HG03342 (cell line): ENCODE measurements around the gene GLIS1.

Experiments
- ATAC-seq: cut with Tn5 transposase; IDR thresholded peaks from one replicate; pipeline ENCODE4 v1.9.1; 2021; ENCODE audit warnings: mild to moderate bottlenecking, moderate library complexity; ENCODE audit not compliant: unreplicated experiment

GLIS1 gene

GRCh38 chr1:53502641-53503432 lies 236.1 kb downstream of the GLIS1 start:
- no peak for ATAC-seq

DNA sequence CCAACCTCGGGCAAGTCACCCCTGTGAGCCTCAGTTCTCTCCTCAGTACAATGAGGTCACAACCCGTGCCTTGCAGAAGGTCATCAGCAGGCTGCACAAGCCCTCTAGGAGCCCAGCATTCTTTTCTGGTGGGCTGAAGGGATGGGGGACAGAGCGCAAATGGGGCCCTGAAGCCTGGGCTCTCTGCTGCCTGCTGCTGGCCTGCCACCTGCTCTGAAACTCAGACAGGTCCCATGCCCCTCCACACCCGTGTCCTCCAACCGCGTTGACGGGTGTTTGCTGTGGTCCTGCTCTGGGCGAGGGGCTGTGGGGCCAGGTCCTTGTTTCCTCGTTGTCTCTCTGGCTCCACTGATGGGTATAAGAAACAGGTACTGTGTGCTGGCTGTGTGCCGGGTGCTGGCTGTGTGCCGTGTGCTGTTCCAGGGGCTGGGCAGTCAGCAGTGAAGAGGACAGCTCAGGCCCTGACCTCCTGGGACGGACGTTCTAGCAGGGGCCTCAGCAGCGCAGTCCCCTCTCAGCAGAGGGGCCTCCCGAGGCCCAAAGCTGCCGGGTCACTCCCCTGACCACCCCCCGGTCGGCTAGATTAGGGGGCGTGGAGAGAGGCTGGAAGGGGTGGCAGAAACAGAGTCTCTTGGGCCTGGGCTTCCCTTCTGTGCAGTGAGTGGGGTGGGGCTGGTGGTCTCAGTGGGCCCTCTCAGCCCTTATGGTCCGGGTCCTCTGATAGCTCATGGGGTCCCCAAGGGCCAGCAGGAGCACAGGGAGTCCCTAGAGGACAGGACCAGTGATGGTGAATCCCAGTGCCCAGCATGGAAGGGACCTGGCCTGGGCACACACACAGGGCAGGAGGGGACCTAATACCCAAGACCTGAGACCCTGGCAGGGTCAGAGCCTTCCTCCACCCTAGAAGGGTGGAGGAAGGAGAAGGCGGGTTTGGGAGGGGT lies 237.6 kb downstream of the GLIS1 start:
- ATAC-seq, result no peak

GRCh38 chr1:53500204-53501064 lies 238.5 kb downstream of the GLIS1 start:
- ATAC-seq, result no peak

- ATAC-seq, result no peak
These were observed 239.4 kb downstream of the GLIS1 start for GRCh38 chr1:53499257-53500203.

DNA sequence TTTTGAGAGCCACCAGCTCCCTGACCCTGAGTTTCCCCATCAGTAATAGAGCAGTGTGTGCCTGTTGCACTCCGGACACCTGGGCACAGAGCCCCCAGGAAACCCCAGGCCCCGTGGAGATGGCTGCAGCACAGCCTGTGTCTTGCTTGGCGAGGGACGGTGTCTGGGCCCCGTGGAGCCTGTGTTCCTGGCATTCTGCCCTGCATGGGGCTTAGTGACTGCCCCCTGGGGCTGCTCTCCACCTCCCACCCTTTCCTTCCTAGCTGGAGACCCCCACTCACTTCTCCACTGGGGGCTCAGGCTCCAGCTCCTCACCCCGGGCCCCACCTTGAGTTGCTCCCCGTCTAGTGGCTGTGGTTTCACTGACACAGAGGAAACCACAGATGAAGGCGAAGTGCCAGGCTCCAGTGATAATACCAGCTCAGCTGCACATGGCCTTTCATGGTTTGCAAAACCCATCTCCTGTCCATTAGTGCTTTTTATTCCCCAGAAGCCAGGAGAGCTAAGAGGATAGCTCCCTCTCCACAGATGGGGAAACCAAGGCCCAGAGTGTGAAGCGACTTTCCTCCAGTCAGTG lies 240.3 kb downstream of the GLIS1 start:
- no peak for ATAC-seq

DNA sequence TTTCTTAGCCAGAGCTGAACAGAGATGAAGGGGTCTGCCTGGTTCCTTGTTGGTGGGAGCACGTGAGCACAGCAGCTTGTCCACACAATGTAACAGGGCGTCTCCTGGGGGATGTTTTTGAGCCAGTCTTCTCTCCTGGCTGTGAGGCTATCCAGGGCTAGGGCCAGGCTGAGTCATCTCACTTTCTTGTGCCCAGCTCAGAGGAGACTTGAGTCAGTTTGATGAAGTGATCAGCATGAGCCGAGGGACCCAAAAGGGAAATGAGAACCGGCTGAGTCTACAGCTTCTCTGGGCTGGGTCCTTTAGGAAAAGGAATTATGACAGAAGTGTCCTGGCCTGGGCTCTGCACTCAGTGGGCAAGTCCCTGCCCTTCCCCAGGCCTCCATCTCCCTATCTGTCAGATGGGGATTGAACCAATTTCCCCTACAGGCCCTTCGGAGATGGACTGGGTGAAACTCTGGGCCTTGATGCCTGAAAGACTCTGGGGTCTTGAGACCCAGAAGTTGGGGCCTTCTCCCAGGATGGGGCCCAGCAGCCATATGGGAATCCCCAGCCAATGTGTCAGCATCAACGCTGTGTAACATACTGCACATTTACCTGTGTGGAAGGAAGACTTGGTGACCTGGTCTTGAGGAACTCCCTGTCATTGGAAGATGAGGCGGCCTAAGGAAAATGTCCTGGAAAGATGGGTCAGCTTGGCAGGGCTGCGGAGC lies 243.2 kb downstream of the GLIS1 start:
- ATAC-seq, result no peak

DNA sequence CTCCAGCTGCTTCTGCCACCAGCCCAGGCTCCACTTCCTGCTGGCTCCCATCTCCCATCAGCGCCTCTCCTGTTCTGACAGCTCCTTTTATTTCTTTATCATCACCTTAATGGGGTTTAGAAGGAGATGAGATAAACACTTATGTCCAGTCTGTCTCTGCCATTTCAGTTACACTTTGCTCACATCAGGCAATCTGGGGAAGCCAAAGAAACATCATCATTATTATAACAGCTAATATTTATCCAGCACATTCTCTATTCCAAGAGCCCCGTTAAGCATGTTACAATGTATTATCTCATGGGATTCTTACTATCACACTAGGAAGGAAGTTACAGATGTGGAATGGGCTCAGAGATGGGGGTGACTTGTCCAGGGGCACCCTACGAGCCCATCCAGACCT lies 248.6 kb downstream of the GLIS1 start:
- no peak for ATAC-seq

- ATAC-seq, result no peak
These were observed 252.5 kb downstream of the GLIS1 start for GRCh38 chr1:53486395-53487026.

DNA sequence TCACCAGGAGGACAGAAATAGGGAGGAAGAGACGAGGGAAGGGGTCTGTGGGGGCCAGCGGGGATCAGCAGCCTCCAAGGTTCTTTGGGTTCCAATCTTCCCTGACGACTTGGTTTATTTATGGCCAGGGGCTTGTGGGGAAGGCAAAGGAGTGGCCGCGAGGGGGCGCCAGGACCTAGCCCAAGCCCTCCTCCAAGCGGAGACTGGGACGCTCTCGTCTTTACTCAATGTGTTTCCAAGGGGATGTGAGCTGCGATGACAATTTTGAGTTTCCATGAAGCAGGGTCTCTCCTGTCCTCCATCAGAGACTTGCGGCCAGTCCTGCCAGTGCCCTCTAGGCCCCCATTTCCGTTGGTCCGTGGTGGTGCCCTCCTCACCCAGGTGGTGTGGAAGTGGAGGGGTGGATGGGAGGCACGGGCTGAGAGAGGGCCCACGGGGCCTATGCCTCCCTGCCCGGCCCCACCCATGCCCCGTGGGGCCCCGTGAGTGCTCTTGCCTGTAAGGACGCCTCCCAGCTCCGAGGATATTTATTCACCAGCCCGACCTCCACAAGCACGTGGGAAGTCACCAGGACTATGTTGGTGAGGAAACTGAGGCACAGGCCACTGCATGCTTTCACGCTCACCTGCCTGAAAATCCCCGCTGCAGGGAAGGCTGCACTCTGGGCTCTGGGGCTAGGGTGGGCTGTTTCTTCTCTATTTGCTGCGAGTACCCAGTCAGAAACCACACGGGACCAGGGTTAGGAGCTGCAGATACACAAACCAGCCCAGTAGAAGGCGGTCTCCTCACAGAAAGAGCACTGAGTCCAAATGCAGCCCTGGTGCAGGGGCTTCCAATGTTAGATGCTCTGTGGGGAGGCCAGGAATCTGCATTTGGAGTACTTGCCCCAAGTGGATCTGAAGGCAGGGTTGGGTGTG lies 253.2 kb downstream of the GLIS1 start:
- ATAC-seq, result no peak

GRCh38 chr1:53484705-53485477 lies 254.1 kb downstream of the GLIS1 start:
- no peak for ATAC-seq

GRCh38 chr1:53483656-53484055 lies 255.3 kb downstream of the GLIS1 start:
- no peak for ATAC-seq

- ATAC-seq, result no peak
These were observed 255.8 kb downstream of the GLIS1 start for GRCh38 chr1:53483170-53483569.

GRCh38 chr1:53482441-53483153 lies 256.4 kb downstream of the GLIS1 start:
- no peak for ATAC-seq

- no peak for ATAC-seq
These were observed 257.5 kb downstream of the GLIS1 start for GRCh38 chr1:53481456-53481855.

- ATAC-seq, result no peak
These were observed 258.3 kb downstream of the GLIS1 start for GRCh38 chr1:53480678-53481077.

- ATAC-seq, result no peak
These were observed 260.5 kb downstream of the GLIS1 start for GRCh38 chr1:53478502-53478818.
